Mammary epithelial cell (primary cell): ENCODE measurements around the gene C16orf95.

ENCODE experiments used
- EZH2 ChIP-seq: IDR thresholded peaks from 2 replicates; pipeline ENCODE4 v1.6.1; 2012; ENCODE audit warnings: low read length, inconsistent platforms, borderline replicate concordance
- TF ChIP-seq, protein P1 (sequence below), 2 donors: IDR thresholded peaks in 1 of 2; conservative IDR thresholded peaks in 1 of 2; 2 replicates each; pipeline ENCODE4 v1.5.1; 2011 to 2012; ENCODE audit warnings: inconsistent platforms in 2 of 2, low read length in 2 of 2, mild to moderate bottlenecking in 2 of 2, control low read depth in 1 of 2, low read depth in 1 of 2; ENCODE audit not compliant: insufficient read depth in 1 of 2; ENCODE audit errors: extremely low read depth in 1 of 2

- no peak for TF ChIP-seq EZH2
- TF ChIP-seq, protein P1, sequence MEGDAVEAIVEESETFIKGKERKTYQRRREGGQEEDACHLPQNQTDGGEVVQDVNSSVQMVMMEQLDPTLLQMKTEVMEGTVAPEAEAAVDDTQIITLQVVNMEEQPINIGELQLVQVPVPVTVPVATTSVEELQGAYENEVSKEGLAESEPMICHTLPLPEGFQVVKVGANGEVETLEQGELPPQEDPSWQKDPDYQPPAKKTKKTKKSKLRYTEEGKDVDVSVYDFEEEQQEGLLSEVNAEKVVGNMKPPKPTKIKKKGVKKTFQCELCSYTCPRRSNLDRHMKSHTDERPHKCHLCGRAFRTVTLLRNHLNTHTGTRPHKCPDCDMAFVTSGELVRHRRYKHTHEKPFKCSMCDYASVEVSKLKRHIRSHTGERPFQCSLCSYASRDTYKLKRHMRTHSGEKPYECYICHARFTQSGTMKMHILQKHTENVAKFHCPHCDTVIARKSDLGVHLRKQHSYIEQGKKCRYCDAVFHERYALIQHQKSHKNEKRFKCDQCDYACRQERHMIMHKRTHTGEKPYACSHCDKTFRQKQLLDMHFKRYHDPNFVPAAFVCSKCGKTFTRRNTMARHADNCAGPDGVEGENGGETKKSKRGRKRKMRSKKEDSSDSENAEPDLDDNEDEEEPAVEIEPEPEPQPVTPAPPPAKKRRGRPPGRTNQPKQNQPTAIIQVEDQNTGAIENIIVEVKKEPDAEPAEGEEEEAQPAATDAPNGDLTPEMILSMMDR (conservative IDR thresholded peaks at IDR 0.05 in 1 of 2, IDR thresholded peaks at IDR 0.05 in 1 of 2; ENCODE audit: extremely low read depth in 1 of 2, insufficient read depth in 1 of 2, low read depth in 1 of 2, low read length in 2 of 2) = no peak
These were observed 43.6 kb downstream of the C16orf95 start for GRCh38 chr16:87273471-87274030.
